ENCODE results near the gene CCDC86.

CCDC86 gene

GRCh38 chr11:60852982-60853950 is 11.4 kb downstream of the CCDC86 start:
- DNase-seq (ENCODE audit: low spot score) = no peak

- no peak for DNase-seq (ENCODE audit: low spot score)
Measured at GRCh38 chr11:60854140-60854846, 12.4 kb downstream of the CCDC86 start.

DNA sequence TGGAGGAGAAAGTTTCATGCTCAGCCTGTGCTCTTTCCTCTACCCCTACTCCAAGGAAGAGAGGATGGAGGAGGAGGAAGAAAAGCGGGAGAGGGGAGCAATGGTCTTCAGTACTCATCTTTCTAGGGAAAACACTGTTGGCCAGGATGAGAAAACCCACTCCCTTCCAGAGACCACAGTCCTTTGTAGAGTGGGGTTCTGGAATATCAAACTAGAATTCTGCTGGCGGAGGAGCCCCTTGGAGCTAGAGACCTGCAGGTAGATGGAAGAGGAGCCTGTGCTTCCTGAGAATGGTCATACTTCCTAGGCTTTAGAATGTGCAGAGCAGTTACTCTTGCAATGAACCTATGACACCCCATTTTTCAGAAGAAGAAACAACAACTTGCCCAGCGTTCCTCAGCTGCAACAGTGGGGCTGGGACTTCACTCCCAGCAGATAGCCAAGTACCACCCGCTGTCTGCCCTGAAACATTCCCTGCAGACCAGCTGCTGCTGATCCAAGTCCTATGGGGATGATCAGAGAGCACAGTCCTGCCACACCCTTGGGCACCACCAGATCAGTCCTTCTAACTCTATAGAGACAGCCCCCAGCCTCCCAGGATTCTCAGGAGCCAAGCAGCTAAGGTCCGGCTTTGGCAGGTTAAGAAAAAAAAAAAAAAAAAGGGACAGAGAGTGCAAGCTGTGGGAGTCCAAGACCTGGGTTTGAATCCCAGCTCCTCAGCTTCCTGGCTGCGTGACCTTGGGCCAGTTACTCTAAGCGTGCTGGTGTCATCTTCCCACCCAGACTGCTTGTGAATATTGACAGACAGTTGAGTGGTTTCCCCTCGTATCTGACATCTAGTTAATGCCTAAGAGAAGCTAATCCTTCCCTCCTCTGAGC is 13.2 kb downstream of the CCDC86 start:
- DNase-seq (ENCODE audit: low spot score) = no peak

DNA sequence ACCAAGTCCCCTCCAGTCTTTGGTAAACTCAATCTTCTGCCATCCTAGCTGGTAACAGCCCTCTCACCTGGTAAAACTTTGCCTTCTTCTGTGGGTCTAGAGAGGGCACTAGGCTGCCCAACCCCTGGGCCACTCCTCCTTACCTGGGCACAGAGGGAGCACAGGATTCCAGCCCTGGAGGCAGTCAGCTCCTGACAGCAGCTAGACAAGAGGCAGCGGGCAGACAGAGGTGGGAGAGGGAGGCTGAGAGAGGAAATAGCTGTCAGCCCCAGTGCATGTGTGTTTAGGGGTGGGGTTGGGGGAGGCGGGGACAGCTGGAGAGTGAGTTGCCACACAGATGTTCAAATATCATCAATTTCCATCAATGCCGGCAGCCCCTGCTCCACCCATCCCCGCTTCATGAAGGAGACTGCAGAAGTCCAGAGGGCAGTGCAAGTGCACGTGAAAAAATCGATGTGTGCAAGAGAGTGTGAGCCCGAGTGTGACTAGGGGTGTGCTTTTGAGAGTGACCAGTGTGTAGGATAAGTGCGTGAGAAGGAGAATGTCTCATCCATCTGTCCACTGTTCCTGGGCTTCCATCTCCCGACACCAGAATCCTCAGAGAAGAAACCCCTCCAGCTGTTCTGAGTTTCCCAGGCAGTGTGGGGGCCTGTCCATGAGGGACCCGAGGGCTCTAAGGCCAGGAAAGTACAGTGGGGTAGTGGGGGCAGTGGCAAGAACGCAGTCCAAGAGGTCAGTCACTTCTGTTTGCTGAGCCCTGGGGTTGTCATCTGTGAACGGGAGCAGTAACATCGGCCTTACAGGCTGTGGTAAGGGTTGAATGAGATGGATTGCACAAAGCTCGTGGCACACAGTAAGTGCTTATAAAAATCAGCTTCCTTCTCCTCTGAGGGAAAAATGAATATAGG is 14.1 kb downstream of the CCDC86 start, which contains the start of gene PTGDR2:
PTGDR2 (minus strand) TSS at position 225 of the 908 bp plus-strand sequence. CDS start 2,228 bp downstream, outside the sequence.
- DNase-seq (ENCODE audit: low spot score) = no peak

GRCh38 chr11:60857378-60858232 is 15.7 kb downstream of the CCDC86 start:
- DNase-seq (ENCODE audit: low spot score) = no peak

- no peak for DNase-seq (ENCODE audit: low spot score)
Measured at GRCh38 chr11:60858236-60858635, 16.3 kb downstream of the CCDC86 start.

GRCh38 chr11:60858731-60859464 is 17.0 kb downstream of the CCDC86 start:
- no peak for DNase-seq (ENCODE audit: low spot score)

DNA sequence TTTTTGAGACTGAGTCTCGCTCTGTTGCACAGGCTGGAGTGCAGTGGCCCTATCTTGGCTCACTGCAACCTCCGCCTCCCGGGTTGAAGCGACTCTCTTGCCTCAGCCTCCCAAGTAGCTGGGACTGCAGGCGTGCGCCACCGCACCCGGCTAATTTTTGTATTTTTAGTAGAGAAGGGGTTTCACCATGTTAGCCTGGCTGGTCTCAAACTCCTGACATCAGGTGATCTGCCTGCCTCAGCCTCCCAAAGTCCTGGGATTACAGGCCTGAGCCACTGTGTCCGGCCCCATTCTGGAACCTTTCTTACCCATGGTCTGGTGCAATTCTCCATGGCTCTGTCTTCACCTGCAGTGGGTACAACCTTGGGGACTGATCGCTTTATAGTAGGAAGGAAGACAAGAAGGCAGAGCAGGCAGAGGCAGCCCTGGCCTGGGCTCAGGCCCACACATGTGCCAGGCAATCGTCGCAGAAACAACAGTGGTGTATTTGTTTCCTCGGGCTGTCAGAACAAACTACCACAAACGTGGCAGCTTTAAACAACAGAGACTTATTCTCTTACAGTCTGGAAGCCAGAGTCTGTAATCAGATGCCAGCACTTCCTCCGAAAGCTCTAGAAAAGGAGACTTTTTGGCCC is 17.8 kb downstream of the CCDC86 start:
- no peak for DNase-seq (ENCODE audit: low spot score)

DNA sequence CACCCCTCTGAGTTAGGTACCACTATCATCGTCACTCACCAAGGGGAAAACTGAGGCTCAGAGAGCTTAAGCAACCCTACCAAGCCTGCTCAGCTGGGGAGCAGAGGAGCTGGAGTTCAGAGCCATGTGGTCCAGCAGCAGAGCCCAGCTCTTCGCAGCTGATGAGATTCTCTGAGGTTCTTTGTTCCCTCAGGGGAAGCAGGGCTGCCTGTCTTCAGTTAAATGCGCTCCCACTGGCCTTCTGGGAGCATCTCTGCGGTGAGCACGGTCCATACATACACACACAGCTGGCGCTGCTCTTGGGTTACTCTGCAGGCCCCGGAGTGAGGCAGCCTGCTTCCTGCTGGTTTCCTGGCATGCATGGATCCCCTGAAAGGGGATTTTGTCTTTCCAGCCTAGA is 19.0 kb downstream of the CCDC86 start:
- no peak for DNase-seq (ENCODE audit: low spot score)

DNA sequence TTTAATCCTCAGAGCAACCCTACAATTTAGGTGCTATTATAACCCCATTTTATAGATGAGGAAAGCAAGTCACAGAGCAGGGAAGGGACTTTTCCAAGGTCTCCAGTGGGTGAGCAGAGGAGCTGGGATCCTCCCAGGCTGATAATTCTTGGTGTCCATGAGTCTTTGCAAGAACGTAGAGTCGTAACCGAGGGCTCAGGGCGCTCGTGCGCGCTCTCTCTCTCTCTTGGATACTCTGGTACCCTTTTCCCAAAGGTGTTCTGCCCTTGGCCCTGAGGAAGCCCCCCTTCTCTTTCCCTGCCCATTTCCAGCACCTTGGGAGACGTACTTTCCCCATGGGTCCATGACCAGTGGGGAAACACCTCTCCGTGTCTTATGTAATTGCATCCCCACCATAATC is 20.3 kb downstream of the CCDC86 start:
- DNase-seq (ENCODE audit: low spot score) = no peak

DNA sequence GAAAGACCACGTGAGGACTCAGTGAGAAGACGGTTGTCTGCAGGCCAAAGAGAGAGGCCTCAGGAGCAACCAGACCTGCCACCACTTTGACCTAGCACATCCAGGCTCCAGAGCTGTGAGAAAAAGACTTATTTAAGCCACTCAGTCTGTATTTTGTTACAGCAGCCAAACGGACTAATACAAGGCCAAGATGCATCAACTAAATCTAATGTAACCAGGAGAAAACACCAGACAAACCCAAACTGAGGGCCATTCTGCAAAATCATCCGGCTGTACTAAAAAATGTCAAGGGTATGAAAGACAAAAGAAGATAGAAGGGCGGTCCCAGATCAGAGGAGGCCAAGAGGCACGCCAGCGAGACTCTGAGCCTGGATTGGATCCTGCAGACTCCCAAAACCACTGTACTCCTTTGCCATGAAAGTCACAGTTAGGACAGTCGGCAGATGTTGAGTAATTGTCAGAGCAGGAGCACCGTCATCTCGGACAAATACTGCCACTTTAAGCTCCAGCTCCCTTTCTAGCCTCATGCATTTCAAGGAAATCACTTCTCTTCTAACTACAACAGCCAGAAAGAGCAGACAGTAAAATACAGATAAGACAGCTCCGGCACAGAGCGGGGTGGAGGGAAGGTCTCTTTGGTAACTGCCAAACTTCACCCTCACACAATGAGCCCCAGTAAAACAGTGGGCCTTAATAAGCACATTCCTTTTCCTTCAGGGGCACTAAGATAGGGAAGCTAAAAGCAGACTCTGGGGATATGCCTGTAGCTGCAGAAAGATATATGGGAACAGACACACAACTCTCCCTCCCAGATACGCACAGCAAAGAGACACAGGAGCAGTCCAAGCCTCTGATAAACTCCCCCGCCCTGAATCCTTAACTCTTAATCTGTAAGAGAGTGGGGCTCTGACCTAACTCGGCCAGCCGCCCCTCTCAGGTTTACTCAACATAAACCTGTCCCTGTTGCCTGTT is 21.9 kb downstream of the CCDC86 start:
- DNase-seq (ENCODE audit: low spot score) = no peak

GRCh38 chr11:60864856-60865513 is 23.1 kb downstream of the CCDC86 start:
- DNase-seq (ENCODE audit: low spot score) = no peak

DNA sequence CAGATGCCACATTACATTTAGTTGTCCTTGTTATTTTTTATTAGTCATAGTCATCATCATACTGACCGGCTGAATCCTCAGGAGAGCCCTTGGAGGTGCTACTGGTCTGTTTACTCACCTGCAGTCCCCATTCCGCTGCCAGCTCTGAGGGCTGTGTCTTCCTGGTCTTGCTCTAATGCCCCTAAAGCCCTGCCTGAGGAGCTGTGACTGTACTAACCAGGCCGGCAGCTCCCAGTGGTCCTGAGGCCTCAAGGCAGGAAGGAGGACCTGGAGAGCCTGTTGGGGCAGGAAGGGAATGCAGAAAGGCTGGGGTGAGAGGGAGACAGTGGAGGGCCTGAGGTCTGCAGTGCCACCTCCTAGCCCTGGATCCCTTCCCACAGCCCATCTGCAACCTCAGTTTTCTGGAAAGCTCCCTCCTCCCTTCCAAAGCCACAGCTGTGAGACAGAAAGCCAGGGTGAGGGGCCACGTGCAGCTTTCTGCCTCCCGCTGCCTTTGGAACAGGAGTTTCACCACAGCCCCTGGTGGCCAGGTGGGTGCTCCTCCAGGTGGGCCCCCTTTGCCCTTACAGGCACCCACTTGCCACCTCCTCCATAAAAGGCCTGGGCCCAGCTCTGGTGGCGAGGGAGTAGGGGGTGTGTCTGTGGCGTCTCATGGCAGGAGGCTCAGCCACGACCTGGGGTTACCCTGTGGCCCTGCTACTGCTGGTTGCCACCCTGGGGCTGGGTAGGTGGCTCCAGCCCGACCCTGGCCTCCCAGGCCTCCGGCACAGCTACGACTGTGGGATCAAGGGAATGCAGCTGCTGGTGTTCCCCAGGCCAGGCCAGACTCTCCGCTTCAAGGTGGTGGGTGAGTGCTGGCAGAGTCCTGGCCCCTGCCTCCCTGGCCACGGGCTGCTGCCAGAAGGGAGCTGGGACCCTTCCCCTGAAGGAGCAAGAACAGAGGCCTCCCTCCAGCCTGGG is 25.3 kb downstream of the CCDC86 start, which contains the start of gene ZP1:
ZP1 (plus strand) TSS at position 632 of the 960 bp plus-strand sequence; CDS start at position 652, 20 bp downstream.
- DNase-seq (ENCODE audit: low spot score) = no peak

DNA sequence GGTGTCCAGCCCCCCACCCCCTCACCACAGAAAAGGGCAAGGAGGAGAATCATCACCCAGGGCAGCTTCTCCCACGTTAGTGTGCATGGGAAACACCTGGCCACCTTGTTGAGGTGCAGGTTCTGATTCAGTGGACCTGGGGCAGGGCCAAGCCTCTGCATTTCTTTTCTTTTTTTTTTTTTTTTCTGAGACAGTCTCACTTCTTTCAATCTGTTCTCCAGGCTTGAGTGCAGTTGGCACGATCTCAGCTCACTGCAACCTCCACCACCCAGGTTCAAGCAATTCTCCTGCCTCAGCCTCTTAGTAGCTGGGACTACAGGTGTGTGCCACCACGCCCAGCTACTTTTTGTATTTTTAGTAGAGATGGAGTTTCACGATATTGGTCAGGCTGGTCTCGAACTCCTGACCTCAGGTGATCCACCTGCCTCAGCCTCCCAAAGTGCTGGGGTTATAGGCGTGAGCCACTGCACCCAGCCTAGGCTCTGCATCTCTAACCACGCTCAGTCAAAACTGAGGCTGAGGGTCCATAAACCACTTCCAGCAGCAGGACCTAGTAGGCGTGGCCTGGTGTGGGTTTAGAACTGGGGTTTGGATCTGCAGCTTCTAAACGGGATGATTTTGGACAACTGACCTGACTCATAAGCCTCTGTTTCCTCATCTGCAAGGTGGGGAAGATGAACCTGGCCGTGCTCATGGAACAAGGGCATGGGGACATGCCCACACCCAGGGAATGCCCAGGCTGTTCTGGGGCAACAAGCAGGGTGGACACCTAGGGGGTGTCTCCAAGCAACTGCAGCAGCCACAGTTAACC is 26.2 kb downstream of the CCDC86 start:
- DNase-seq (ENCODE audit: low spot score) = no peak

Measured in SW480 (cell line).